GM10266 (cell line): Measurements from ENCODE around the gene CNGA3.

Source experiments
- DNase-seq: peaks from one replicate; pipeline ENCODE4 v3.0.0; 2012; ENCODE audit errors: extremely low spot score
- CTCF ChIP-seq: IDR thresholded peaks from 2 replicates; pipeline ENCODE4 v1.5.1; 2012; ENCODE audit warnings: mild to moderate bottlenecking, low read depth; ENCODE audit not compliant: control insufficient read depth, insufficient read depth; ENCODE audit errors: missing control alignments

Gene CNGA3

DNA sequence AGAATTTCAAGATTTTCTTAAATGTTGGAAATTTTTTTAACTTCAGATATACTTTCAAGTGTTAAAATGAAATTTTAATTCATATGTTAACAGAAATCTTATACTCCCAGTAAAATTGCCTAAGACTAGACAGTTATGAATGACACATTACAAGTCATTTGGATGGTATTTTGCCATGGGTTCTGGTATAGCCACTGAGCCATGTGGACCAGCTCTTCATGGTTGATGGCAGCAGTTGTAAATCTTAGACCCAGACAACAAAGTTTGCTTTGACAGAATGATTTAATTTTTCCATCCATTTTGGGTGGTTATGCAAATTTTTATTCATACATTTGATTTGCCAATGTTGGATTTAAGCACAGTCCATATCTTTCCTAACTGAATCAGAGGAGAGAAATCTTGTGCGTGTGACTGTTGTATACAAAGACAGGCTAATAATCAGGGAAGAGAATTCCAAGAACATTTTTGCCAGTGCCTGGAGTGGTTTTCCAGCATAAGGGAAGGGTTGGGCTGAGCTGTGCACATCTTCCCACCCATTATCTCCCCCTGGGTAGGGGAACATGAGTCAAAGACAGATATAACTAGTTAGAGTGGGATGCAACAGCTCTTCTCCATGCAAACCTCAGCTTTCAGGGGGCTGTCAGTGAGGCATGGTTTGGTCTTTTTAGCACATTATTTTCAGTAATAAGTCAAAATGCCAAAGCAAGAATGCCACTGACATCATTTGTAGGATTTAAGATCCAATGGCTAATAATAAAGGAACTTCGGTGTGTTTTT lies 70.3 kb downstream of the CNGA3 start:
- no peak for TF ChIP-seq CTCF
- DNase-seq, result no peak

DNA sequence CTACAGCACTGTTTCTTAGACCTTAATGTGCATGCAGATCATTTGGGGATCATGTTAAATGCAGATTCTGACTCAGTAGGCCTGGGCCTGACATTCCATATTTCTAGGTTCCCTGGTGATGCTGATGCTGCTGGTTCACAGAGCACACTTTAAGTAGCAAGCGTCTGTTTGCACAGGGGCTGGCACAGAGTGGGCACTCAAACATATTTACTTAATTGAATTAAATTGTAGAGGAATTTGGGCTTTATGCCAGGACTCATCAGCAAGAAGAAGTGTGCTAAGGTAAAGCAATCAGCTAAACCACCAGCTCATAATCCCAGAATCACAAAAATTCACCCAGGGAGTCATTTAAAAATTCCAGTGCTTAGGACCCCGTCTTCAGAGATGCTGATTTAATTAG lies 73.3 kb downstream of the CNGA3 start:
- no peak for DNase-seq

DNA sequence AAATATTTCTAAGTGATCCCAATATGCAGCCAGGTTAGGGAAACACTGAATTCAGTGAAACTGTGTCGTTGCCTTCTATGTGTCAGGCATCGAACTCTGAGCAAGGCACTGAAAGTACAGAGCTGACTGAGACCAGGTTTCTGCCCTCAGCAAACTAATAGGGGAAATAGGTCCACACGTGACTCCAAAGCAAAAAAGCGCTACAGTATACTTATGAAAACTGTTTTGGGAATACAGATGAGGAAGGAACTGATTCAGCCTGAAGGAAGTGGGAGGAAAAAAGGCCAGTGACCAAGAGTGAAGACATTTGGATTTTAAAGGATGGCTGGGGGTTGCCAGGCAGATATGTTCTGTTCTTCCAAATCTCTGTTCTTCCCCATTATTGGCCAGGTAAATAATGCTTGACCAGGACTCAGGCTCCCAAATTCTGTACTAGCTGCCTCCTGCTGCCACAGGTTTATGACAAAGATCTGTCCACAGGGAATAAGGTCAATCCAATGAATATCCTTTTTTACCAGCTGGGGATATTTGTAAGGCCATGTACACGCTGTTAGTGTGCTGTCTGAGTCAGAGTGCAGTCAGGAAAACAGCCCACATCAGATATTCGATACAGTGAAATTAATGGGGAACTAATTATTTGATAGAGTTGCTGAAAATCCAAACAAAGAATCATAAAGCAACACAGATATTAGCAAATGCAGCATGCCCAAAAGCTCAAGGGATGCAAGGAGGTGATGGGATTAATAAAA lies 73.9 kb downstream of the CNGA3 start:
- no peak for TF ChIP-seq CTCF
- DNase-seq, result no peak

More for the DNA sequence above, 73.3 kb downstream of the CNGA3 start:
- TF ChIP-seq CTCF, result no peak

GRCh38 chr2:98422449-98422848 lies 76.2 kb downstream of the CNGA3 start:
- DNase-seq, result no peak
- TF ChIP-seq CTCF, result no peak

DNA sequence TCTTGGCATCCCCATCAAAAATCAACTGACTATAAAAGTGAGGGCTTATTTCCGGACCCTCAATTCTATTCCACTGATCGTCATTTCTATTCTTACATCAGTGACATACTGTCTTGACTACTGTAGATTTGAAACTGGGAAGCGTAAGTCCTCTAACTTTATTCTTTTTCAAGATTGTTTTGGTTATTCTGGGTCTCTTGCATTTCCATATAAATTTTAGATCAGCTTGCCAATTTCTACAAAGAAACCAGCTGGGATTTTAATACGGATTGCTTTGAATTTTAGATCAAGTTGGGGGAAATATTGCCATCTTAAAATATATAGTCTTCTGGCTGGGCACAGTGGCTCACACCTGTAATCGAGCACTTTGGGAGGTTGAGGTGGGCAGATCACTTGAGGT lies 80.5 kb downstream of the CNGA3 start:
- no peak for DNase-seq
- no peak for TF ChIP-seq CTCF

GRCh38 chr2:98432145-98432544 lies 85.9 kb downstream of the CNGA3 start:
- TF ChIP-seq CTCF, result no peak
- DNase-seq, result no peak
